Epithelial cell of proximal tubule (primary cell): ENCODE results near the gene TFF3. TPM values are rescaled to one million over a fixed set of nuclear protein-coding genes. Genes with fewer than 3 reads are reported as not detected.

ENCODE experiments used
- DNase-seq: peaks from one replicate; pipeline ENCODE4 v3.0.0-alpha.2; 2011; ENCODE audit warnings: low read depth
- H3K4me3 ChIP-seq: 2 replicates; pipeline ENCODE4 v1.5.1; 2011; ENCODE audit warnings: low read depth, mild to moderate bottlenecking, low read length
- total RNA-seq: library from RNA; depleted of rRNA; stranded (reverse); fragments of >200 nt; gene quantifications from 2 replicates; pipeline ENCODE4 v1.2.3, GENCODE V29; 2015
- TF ChIP-seq, protein P1 (sequence below): conservative IDR thresholded peaks from 2 replicates; pipeline ENCODE4 v1.5.1; 2012; ENCODE audit warnings: low read depth, mild to moderate bottlenecking, low read length

TFF3 gene
- total RNA-seq, 1 donor from 2014 or later = 1.0 TPM

GRCh38 chr21:42288962-42289361 is 26.2 kb downstream of the TFF3 start:
- DNase-seq = no peak
- TF ChIP-seq, protein P1, sequence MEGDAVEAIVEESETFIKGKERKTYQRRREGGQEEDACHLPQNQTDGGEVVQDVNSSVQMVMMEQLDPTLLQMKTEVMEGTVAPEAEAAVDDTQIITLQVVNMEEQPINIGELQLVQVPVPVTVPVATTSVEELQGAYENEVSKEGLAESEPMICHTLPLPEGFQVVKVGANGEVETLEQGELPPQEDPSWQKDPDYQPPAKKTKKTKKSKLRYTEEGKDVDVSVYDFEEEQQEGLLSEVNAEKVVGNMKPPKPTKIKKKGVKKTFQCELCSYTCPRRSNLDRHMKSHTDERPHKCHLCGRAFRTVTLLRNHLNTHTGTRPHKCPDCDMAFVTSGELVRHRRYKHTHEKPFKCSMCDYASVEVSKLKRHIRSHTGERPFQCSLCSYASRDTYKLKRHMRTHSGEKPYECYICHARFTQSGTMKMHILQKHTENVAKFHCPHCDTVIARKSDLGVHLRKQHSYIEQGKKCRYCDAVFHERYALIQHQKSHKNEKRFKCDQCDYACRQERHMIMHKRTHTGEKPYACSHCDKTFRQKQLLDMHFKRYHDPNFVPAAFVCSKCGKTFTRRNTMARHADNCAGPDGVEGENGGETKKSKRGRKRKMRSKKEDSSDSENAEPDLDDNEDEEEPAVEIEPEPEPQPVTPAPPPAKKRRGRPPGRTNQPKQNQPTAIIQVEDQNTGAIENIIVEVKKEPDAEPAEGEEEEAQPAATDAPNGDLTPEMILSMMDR = no peak

DNA sequence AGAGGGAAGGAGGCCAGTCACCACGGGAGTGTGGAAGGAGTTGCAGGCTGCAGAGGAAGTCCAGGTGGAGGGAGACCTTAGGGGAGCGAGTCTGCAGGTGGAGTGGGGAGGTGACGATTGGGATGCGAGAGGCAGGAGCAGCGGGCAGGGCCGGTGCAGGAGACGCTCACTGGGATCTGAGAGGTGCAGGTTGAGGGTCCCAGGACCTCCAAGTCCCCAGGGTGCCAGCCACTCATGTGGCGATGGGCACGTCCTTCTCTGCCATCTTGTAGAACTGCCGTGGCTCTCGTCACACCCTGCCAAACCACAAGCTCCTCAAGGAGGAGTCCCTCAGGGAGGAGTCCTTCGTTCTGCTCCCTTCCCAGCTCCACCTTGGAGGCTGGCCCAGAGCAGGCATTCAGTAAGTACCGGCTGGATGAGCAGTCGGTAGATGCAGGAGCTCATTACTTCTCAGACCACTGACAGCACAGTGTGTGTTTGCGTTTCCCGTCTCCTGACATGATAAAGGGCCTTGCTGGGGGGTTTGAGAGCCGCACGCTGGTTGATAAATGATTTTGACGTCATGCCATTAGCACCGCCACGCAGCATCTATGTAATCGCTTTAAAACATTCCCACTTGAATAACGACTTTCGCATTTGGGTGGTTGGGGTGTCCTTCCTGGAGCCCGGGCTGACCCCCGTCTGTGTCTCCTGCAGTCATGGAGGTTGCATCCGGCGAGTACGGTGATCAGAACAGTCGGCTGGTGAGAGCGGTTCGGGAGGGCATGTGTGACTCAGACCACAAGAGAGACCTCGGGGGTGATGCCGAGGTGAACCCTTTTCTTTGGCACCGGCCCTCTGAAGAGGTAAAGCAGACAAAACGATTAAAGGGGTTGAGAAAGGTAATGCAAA is 27.8 kb downstream of the TFF3 start:
- DNase-seq = no peak
- H3K4me3 ChIP-seq = no peak overlapping the region
- TF ChIP-seq, protein P1 = no peak

More at GRCh38 chr21:42288962-42289361, 26.2 kb downstream of the TFF3 start:
- no peak overlapping the region for H3K4me3 ChIP-seq

GRCh38 chr21:42286416-42286815 is 28.8 kb downstream of the TFF3 start:
- H3K4me3 ChIP-seq = no peak overlapping the region
- DNase-seq = no peak
- TF ChIP-seq, protein P1 = no peak

DNA sequence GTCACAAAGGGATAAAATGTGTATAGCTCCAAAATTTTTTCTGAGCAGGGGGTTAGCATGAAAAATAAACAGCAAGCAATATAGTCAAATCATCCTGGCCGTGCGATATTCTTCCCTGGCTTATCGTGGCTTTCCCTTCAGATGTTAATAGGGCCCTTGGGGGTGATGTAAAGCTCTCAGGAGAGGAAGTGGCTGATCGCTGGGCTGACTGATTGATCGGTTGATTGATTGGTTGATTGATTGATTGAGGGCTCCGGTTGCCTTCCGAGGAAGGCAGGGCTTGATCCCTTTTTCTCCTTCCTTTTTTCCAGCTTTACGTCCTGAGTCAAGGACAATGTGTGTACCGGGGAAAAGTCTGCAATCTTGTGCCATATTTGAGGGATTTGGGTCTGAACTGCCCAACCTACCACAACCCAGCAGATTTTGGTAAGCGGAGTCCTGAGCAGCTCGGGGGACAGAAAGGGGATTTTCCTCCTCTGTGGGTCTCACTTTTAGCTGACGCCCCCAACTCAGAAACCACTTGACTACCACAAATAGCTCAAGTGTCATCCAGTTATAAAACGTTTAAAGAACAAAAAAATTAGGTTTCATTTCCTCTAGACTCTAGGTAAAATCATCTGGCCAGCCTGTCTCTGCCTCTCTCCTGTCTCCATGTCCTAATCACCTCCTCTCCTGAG is 29.5 kb downstream of the TFF3 start:
- no peak for DNase-seq
- no peak overlapping the region for H3K4me3 ChIP-seq
- TF ChIP-seq, protein P1 = no peak

- no peak overlapping the region for H3K4me3 ChIP-seq
- TF ChIP-seq, protein P1 = no peak
- no peak for DNase-seq
These were observed 32.5 kb downstream of the TFF3 start for GRCh38 chr21:42282715-42283114.

GRCh38 chr21:42282021-42282420 is 33.2 kb downstream of the TFF3 start:
- DNase-seq = no peak
- no peak overlapping the region for H3K4me3 ChIP-seq
- TF ChIP-seq, protein P1 = no peak
